Choroid plexus epithelial cell (primary cell): ENCODE measurements around the gene CPT1A.
"Not testable (repeated sequence)": the region's sequence is repeated elsewhere in the genome, so short reads cannot be mapped to it uniquely, and the experiment has no call there.

Source experiments
- DNase-seq: peaks from one replicate; pipeline ENCODE4 v3.0.0-alpha.2; 2010; ENCODE audit warnings: low read depth
- H3K4me3 ChIP-seq: 2 replicates; pipeline ENCODE4 v1.5.1; 2011; ENCODE audit warnings: low read depth, mild to moderate bottlenecking, control low read depth, low read length, moderate library complexity
- CTCF ChIP-seq: conservative IDR thresholded peaks from 2 replicates; pipeline ENCODE4 v1.5.1; 2011; ENCODE audit warnings: low read depth, mild to moderate bottlenecking, control low read depth, inconsistent platforms, low read length, moderate library complexity

CPT1A gene

GRCh38 chr11:68863553-68864265, 22.0 kb upstream of the CPT1A start:
- no peak for DNase-seq
- no peak for TF ChIP-seq CTCF
- H3K4me3 ChIP-seq, result no peak overlapping the region

GRCh38 chr11:68862421-68862820, 20.7 kb upstream of the CPT1A start:
- no peak for DNase-seq
- no peak for TF ChIP-seq CTCF
- H3K4me3 ChIP-seq, result no peak overlapping the region

GRCh38 chr11:68859123-68859522, 17.4 kb upstream of the CPT1A start:
- H3K4me3 ChIP-seq, result no peak overlapping the region
- TF ChIP-seq CTCF, result no peak
- no peak for DNase-seq

- TF ChIP-seq CTCF, result no peak
Measured at GRCh38 chr11:68857037-68857586, 15.4 kb upstream of the CPT1A start.

GRCh38 chr11:68856425-68857030, 14.8 kb upstream of the CPT1A start:
- H3K4me3 ChIP-seq, DNase-seq: not testable (repeated sequence)

More at GRCh38 chr11:68857037-68857586, 15.4 kb upstream of the CPT1A start:
- H3K4me3 ChIP-seq, result no peak overlapping the region
- DNase-seq, result no peak

GRCh38 chr11:68855205-68855981, 13.7 kb upstream of the CPT1A start:
- peak overlapping the region; percentile 60 for H3K4me3 ChIP-seq
- TF ChIP-seq CTCF, result no peak

GRCh38 chr11:68854273-68854958, 12.7 kb upstream of the CPT1A start:
- DNase-seq, result no peak
- no peak overlapping the region for H3K4me3 ChIP-seq

More at GRCh38 chr11:68855205-68855981, 13.7 kb upstream of the CPT1A start:
- peak; percentile 48 for DNase-seq

More at GRCh38 chr11:68854273-68854958, 12.7 kb upstream of the CPT1A start:
- no peak for TF ChIP-seq CTCF
